ENCODE measurements around the gene TFIP11. TPM values are rescaled to one million over a fixed set of nuclear protein-coding genes. Genes with fewer than 3 reads are reported as not detected.

Gene TFIP11
- total and polyA plus RNA-seq, 9 of the 15 experiments (the other 6 are each of a cell fraction or from before 2014, with no cell fraction given) = 11.5 to 38.1 (median 25.2) TPM

GRCh38 chr22:26554956-26555355, 42.7 kb upstream of the TFIP11 start:
- no peak for ATAC-seq
- no peaks in the 10 kb centered on the region for H3K27me3 ChIP-seq (ENCODE audit: control insufficient read depth in 2 of 2, insufficient read depth in 2 of 2, low read length in 2 of 2)
- H3K4me2 ChIP-seq (ENCODE audit: insufficient read depth, low read length) = no peak overlapping the region
- no peak overlapping the region; a peak in 1 of 4 replicates for H3K9ac ChIP-seq (ENCODE audit: insufficient read depth in 1 of 2, low read depth in 2 of 2, low read length in 2 of 2)
- H3K4me3 ChIP-seq = no peak overlapping the region
- no TSS peak for BruUV-seq (replicated peaks)
- FAIRE-seq = no peak
- H3K4me1 ChIP-seq (replicated peaks in 1 of 2; ENCODE audit: control insufficient read depth in 2 of 2, insufficient read depth in 2 of 2, low read length in 2 of 2) = peaks cover 0 to 8% of the 10 kb centered on the region in 2 experiments; a peak in 3 of 5 replicates
- CTCF ChIA-PET (ENCODE audit: low intra/inter-chr PET ratio) = no interaction called here
- peaks cover 95% of the 10 kb centered on the region for H3K79me2 ChIP-seq (ENCODE audit: control insufficient read depth, insufficient read depth, low read length)
- H4K20me1 ChIP-seq (replicated peaks; ENCODE audit: control insufficient read depth, insufficient read depth, low read length) = peaks cover 30% of the 10 kb centered on the region
- H2AFZ ChIP-seq (ENCODE audit: low read depth, low read length) = no peak overlapping the region
- WGBS (ENCODE audit: insufficient coverage, low coverage, missing lambda C conversion rate) = 84% methylated on average over 6 of the region's 6 CpGs
- peaks cover 58% of the 10 kb centered on the region for H3K36me3 ChIP-seq (ENCODE audit: control insufficient read depth, insufficient read depth, low read length)
- intact Hi-C loops (cut with micrococcal nuclease) (no loop called here), in situ Hi-C loops (cut with MboI) (no loop called here)
- DNase-seq (ENCODE audit: extremely low read depth in 1 of 4, low spot score in 3 of 4) = no peak
- no peaks in the 10 kb centered on the region for H3K9me3 ChIP-seq (replicated peaks; ENCODE audit: control insufficient read depth, insufficient read depth, low read depth, low read length)
- POLR2A ChIA-PET = interaction anchor here (0.8 to 1.0 kb wide), 2 partner anchors 13 to 14 kb away, joined by 3 to 5 read pairs; no protein-coding TSS in a partner anchor
- peaks cover 9% of the 10 kb centered on the region for H3K9me1 ChIP-seq (ENCODE audit: control insufficient read depth, insufficient read depth, low read length)
- H3K27ac ChIP-seq (ENCODE audit: extremely low read depth, low read depth, low read length) = peak overlapping the region; percentile 49; the same call in 1 of the 3 replicates
- TF ChIP-seq COPS2 (conservative IDR thresholded peaks at IDR 0.05) (no peak), MLX (CRISPR knock-in tag; conservative IDR thresholded peaks at IDR 0.05) (no peak), ZNF316 (IDR thresholded peaks at IDR 0.05) (no peak), RB1 (IDR thresholded peaks at IDR 0.05; ENCODE audit: low read depth) (no peak), USF2 (CRISPR knock-in tag; IDR thresholded peaks at IDR 0.05) (no peak), RNF2 (IDR thresholded peaks at IDR 0.05) (no peak), ZBTB5 (IDR thresholded peaks at IDR 0.05) (no peak), ZNF395 (CRISPR knock-in tag; IDR thresholded peaks at IDR 0.05) (no peak), ZBTB34 (CRISPR knock-in tag; IDR thresholded peaks at IDR 0.05) (no peak), TCF15 (CRISPR knock-in tag; IDR thresholded peaks at IDR 0.05) (no peak), SMARCA4 (IDR thresholded peaks at IDR 0.05) (no peak), MYNN (IDR thresholded peaks at IDR 0.05) (no peak), MYNN (CRISPR knock-in tag; IDR thresholded peaks at IDR 0.05) (no peak), HIVEP1 (CRISPR knock-in tag; IDR thresholded peaks at IDR 0.05) (no peak), FOXK2 (conservative IDR thresholded peaks at IDR 0.05 in 1 of 2, IDR thresholded peaks at IDR 0.05 in 1 of 2; ENCODE audit: low read depth in 2 of 2) (no peak), ATF4 (CRISPR knock-in tag; IDR thresholded peaks at IDR 0.05) (no peak), ZKSCAN1 (IDR thresholded peaks at IDR 0.05; ENCODE audit: low read depth, low read length) (no peak)
